ENCODE measurements around the gene IL17B.

DNA sequence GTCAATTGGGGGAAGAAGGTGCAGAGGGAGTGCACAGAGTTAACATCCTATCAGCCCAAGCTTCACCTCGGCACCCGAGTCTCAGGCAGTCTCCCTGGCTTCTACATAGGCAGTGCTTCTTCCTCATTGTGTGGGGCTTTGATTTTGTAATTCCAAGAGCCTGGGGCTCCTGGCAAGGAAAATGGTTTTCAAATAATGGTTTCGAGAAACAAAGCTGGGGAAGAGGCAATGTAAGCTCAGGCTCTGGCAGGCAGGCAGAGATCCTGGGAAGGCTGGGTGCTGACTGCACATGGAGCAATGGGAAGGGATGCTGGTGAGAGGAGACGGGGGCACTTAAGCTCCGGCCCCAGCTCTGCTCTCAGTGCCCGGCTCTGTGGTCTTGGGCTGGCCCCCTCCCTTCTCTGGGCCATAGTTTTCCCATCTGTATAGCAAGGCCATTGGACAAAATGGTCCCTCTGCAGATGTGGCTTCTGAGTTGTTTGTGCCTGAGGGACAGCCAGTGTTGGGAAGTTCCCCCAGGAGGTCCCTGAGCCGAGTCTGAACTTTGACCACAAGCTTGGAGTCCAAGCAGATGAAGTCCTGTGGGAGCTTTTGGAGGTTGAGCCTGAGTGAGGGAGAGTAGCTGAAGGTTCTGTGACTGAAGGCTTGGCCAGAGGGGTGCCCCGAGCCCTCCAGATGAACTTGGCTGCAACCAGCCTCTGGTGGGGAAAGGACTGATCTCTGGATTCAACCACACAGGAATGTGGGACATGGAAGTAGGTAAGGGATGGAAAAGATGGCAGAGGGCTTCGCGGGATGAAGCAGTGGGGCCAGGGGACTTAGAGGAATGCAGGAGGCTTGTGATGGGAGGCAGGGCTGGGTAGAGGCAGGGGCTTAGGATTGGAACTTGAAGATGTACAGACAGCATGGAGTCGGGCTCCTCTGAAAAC, 28.5 kb upstream of the IL17B start:
- TF ChIP-seq, protein P1, sequence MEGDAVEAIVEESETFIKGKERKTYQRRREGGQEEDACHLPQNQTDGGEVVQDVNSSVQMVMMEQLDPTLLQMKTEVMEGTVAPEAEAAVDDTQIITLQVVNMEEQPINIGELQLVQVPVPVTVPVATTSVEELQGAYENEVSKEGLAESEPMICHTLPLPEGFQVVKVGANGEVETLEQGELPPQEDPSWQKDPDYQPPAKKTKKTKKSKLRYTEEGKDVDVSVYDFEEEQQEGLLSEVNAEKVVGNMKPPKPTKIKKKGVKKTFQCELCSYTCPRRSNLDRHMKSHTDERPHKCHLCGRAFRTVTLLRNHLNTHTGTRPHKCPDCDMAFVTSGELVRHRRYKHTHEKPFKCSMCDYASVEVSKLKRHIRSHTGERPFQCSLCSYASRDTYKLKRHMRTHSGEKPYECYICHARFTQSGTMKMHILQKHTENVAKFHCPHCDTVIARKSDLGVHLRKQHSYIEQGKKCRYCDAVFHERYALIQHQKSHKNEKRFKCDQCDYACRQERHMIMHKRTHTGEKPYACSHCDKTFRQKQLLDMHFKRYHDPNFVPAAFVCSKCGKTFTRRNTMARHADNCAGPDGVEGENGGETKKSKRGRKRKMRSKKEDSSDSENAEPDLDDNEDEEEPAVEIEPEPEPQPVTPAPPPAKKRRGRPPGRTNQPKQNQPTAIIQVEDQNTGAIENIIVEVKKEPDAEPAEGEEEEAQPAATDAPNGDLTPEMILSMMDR (IDR thresholded peaks at IDR 0.05) = no peak
- TF ChIP-seq POLR2A (IDR thresholded peaks at IDR 0.05) = peak in 1 of 2 donors; percentile 26
